ENCODE data around the gene PRKCA. TPM values are rescaled to one million over a fixed set of nuclear protein-coding genes. Genes with fewer than 3 reads are reported as not detected.

Gene PRKCA
- total RNA-seq, 1 donor from 2014 or later, result 6.7 TPM

DNA sequence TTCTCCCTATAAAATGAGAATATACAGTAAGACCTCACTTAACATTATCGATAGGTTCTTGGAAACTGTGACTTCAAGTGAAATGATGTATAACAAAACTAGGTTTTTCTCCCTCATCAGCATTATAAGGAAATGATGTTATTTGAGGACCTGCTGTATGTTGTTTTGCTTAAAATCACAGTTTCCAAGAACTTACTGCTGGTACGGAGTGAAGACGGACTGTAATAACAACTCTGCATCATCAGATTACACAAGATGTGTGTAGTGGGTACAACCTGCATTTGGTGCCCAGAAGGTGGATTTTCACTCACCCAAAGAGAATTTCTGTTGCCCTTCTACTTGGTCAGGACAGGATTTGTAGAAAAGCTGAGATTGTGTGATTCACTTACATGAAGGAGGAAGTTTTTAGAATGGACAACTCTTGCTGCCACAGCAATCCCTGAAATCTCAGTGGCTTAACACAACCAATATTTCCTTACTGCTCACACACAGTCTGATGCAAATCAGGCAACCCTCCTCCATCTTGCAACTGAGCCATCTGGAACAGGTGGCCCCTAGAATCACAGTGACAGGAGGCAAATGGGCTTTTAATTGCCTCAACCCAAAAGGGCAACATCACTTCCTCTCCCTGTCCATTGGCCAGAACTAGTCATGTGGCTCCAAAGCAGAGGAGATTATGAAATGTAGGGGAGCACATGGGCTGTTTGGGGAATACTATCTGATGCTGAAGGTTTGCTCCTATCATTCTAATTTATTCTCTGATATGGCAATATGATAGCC lies 464.9 kb downstream of the PRKCA start:
- TF ChIP-seq, protein P1, sequence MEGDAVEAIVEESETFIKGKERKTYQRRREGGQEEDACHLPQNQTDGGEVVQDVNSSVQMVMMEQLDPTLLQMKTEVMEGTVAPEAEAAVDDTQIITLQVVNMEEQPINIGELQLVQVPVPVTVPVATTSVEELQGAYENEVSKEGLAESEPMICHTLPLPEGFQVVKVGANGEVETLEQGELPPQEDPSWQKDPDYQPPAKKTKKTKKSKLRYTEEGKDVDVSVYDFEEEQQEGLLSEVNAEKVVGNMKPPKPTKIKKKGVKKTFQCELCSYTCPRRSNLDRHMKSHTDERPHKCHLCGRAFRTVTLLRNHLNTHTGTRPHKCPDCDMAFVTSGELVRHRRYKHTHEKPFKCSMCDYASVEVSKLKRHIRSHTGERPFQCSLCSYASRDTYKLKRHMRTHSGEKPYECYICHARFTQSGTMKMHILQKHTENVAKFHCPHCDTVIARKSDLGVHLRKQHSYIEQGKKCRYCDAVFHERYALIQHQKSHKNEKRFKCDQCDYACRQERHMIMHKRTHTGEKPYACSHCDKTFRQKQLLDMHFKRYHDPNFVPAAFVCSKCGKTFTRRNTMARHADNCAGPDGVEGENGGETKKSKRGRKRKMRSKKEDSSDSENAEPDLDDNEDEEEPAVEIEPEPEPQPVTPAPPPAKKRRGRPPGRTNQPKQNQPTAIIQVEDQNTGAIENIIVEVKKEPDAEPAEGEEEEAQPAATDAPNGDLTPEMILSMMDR (conservative IDR thresholded peaks at IDR 0.05; ENCODE audit: low read depth, low read length), result no peak
- no peak overlapping the region for H3K4me3 ChIP-seq (ENCODE audit: low read depth, low read length)
- no peak for DNase-seq (ENCODE audit: low read depth)

- no peak overlapping the region for H3K4me3 ChIP-seq (ENCODE audit: low read depth, low read length)
- no peak for DNase-seq (ENCODE audit: low read depth)
- TF ChIP-seq, protein P1 (conservative IDR thresholded peaks at IDR 0.05; ENCODE audit: low read depth, low read length), result no peak
Measured at GRCh38 chr17:66769911-66770310, 467.5 kb downstream of the PRKCA start.

DNA sequence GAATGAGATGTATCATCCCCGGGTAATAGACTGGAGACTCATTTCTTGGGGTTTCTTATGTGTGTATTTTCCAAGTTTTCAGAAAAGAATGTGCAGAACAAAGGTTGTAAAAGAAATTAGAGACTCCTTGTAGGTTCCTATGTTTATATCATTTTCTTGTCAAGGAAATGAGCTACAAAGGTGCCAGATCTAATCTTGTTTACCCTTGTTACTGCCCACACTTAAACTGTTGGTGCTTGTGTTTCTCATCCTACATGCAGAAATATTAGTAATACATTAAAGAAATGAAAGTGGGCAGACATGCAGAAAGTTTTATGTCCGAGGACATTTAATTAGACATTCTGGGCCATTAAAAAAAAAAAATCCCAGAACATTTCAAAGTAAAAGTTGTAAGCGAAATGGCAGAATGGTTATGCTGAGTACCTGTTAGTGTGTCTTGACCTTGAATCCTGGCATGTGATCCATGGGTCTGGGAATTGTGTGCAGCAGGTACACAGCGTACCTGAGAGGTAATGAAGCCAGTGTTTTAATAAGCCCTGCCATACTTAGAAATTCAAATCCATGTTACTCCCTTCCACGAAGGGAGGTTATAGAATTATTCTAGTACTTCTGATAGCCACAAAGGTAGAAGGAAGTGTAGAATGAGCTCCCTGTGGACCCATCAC lies 469.9 kb downstream of the PRKCA start:
- TF ChIP-seq, protein P1 (conservative IDR thresholded peaks at IDR 0.05; ENCODE audit: low read depth, low read length), result no peak
- DNase-seq (ENCODE audit: low read depth), result no peak
- no peak overlapping the region for H3K4me3 ChIP-seq (ENCODE audit: low read depth, low read length)

- no peak for DNase-seq (ENCODE audit: low read depth)
- TF ChIP-seq, protein P1 (conservative IDR thresholded peaks at IDR 0.05; ENCODE audit: low read depth, low read length), result no peak
- no peak overlapping the region for H3K4me3 ChIP-seq (ENCODE audit: low read depth, low read length)
Measured at GRCh38 chr17:66775271-66775670, 472.9 kb downstream of the PRKCA start.

GRCh38 chr17:66775881-66776400 lies 473.5 kb downstream of the PRKCA start:
- H3K4me3 ChIP-seq (ENCODE audit: low read depth, low read length), result no peak overlapping the region
- TF ChIP-seq, protein P1 (conservative IDR thresholded peaks at IDR 0.05; ENCODE audit: low read depth, low read length), result no peak
- DNase-seq (ENCODE audit: low read depth), result no peak

- TF ChIP-seq, protein P1 (conservative IDR thresholded peaks at IDR 0.05; ENCODE audit: low read depth, low read length), result no peak
- no peak overlapping the region for H3K4me3 ChIP-seq (ENCODE audit: low read depth, low read length)
- no peak for DNase-seq (ENCODE audit: low read depth)
Measured at GRCh38 chr17:66776999-66777688, 474.7 kb downstream of the PRKCA start.
